Activated CD4-positive, alpha-beta memory T cell treated with anti-CD3 and anti-CD28 coated beads, Interleukin-2, amount 10 ng/mL, durations not matched to agents 7 days and 5 days (primary cell): ENCODE results near the gene SCN4B. TPM values are rescaled to one million over a fixed set of nuclear protein-coding genes. Genes with fewer than 3 reads are reported as not detected.
"Not testable (repeated sequence)": the region's sequence is repeated elsewhere in the genome, so short reads cannot be mapped to it uniquely, and the experiment has no call there.

Experiments used
- CTCF ChIA-PET: fragments of 350-600 bp; sonication (Branson Sonifier 250); formaldehyde crosslinking; loops from one replicate; lab custom pipeline; 2021; ENCODE audit warnings: antibody characterized with exemption, inconsistent platforms; lab: Charles Lee
- POLR2A ChIA-PET: fragments of 350-600 bp; sonication (Branson Sonifier 250); formaldehyde crosslinking; loops from one replicate; lab custom pipeline; 2021; ENCODE audit warnings: antibody characterized with exemption; lab: Charles Lee
- DNase-seq: peaks from one replicate; pipeline ENCODE4 v3.0.0-alpha.2; 2020
- H3K27ac Mint-ChIP-seq: one replicate; pipeline ENCODE4 v1.8.0; 2021; ENCODE audit warnings: mild to moderate bottlenecking, mixed read lengths
- H3K27me3 Mint-ChIP-seq: one replicate; pipeline ENCODE4 v1.8.0; 2021; ENCODE audit warnings: mixed read lengths
- H3K36me3 Mint-ChIP-seq: one replicate; pipeline ENCODE4 v1.8.0; 2021; ENCODE audit warnings: low read depth, mixed read lengths
- H3K4me1 Mint-ChIP-seq: one replicate; pipeline ENCODE4 v1.8.0; 2021; ENCODE audit warnings: mixed read lengths
- H3K4me3 Mint-ChIP-seq: one replicate; pipeline ENCODE4 v1.8.0; 2021; ENCODE audit warnings: mild to moderate bottlenecking, mixed read lengths
- H3K9me3 Mint-ChIP-seq: one replicate; pipeline ENCODE4 v1.8.0; 2021; ENCODE audit warnings: mixed read lengths
- total RNA-seq, 2 experiments: library from RNA; stranded (reverse); gene quantifications; one replicate each; pipeline ENCODE4 v1.2.3, GENCODE V29; 2021

SCN4B gene
- total RNA-seq, 2 experiments from 2014 or later: 0.28 TPM; not detected in 1

DNA sequence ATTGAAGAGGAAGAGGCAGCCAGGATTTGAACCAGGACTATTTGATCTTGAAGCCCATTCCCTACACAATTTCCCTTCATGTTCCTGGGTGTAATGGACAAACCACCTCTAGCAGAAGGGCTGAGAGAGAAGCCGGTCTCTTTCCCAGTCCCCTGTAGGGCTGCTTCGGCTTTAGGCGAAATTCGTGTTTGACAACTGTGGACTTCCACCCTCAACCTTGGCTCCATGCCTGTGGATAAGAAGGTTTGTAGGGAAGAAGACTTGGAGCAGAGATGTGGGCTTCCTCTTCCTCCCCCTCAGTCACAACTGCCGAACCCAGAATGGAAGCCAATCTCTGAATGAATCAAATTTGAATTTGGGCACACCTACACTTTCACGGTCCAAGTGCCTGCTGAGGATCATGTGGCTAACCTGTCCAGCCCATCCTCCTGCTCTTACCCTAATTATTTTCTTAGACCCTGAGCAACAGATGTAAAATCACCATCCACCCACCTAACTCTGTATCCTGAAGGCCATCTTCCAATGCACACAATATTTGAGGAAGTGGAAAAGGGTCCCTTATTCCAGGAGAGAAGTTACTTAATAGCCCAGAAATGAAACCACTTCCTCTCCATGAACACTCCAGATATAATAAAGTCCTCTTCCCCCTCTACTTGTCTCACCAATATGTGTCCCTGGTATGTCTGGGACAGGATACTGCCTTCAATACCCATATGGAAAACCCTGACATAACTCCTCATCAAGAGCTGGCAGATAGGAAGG, 33.9 kb upstream of the SCN4B start:
- no peak overlapping the region for H3K27ac Mint-ChIP-seq
- H3K27me3 Mint-ChIP-seq: peaks cover 43% of the 10 kb centered on the region
- no peak for DNase-seq
- H3K9me3 Mint-ChIP-seq: peaks cover 5% of the 10 kb centered on the region
- peaks cover 8% of the 10 kb centered on the region for H3K36me3 Mint-ChIP-seq
- POLR2A ChIA-PET: no interaction called here
- H3K4me1 Mint-ChIP-seq: no peaks in the 10 kb centered on the region
- no peak overlapping the region for H3K4me3 Mint-ChIP-seq
- CTCF ChIA-PET: interaction anchor here (2.7 kb wide), 1 partner anchor 15 kb away, joined by 21 read pairs; no protein-coding TSS in a partner anchor

DNA sequence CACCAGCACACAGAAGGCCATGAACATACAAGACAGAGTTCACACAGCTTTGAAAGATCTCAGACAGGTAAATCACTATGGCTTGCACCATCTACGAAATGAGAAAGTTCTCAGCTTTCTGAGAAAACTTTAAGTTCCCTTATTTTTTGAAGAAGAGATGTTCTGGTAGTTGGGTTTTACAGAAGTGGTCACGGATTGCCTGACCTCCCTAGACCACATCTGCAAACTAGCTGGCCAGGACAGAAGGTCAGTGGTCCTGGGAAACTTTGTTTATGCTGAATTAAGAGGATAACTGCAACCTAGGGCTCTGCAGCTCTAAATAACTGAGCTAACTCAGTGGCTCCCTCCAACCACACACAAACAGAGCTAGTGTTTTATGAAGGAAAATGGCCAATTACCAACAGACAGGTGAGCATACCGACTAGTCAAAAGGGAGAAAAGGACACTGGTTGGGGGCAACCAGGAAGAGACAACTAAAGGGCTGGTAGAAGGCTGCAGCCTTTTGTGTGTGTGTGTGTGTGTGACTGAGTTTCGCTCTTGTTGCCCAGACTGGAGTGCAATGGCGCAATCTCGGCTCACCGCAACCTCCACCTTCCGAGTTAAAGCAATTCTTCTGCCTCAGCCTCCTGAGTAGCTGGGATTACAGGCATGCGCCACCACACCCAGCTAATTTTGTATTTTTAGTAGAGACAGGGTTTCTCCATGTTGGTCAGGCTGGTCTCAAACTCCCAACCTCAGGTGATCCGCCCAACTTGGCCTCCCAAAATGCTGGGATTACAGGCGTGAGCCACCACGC, 32.4 kb upstream of the SCN4B start:
- no peaks in the 10 kb centered on the region for H3K4me1 Mint-ChIP-seq

DNA sequence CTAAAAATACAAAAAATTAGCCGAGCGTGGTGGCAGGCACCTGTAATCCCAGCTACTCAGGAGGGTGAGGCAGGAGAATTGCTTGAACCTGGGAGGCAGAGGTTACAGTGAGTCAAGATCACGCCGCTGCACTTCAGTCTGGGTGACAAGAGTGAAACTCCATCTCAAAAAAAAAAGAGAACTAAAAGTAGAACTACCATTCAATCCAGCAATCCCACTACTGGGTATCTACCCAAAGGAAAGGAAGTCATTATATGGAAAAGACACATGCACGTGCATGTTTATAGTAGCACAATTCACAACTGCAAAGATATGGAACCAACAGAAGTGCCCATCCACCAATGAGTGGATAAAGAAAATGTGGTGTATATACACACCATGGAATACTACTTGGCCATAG, 31.1 kb upstream of the SCN4B start:
- peaks cover 31% of the 10 kb centered on the region for H3K27me3 Mint-ChIP-seq
- H3K27ac Mint-ChIP-seq, H3K36me3 Mint-ChIP-seq, POLR2A ChIA-PET, H3K4me3 Mint-ChIP-seq, H3K4me1 Mint-ChIP-seq, H3K9me3 Mint-ChIP-seq, DNase-seq: not testable (repeated sequence)
- CTCF ChIA-PET: interaction anchor here (2.7 kb wide), 1 partner anchor 12 kb away, joined by 21 read pairs; no protein-coding TSS in a partner anchor

More for the DNA sequence above, 32.4 kb upstream of the SCN4B start:
- ChIA-PET POLR2A (no interaction called here), CTCF (interaction anchor here (0.7 to 2.7 kb wide), 5 partner anchors 13 to 377 kb away, joined by 3 to 21 read pairs (median 3); no protein-coding TSS in a partner anchor)
- no peaks in the 10 kb centered on the region for H3K9me3 Mint-ChIP-seq
- H3K36me3 Mint-ChIP-seq: no peaks in the 10 kb centered on the region
- H3K4me3 Mint-ChIP-seq: no peak overlapping the region
- H3K27ac Mint-ChIP-seq: no peak overlapping the region
- peaks cover 39% of the 10 kb centered on the region for H3K27me3 Mint-ChIP-seq
- DNase-seq: no peak

DNA sequence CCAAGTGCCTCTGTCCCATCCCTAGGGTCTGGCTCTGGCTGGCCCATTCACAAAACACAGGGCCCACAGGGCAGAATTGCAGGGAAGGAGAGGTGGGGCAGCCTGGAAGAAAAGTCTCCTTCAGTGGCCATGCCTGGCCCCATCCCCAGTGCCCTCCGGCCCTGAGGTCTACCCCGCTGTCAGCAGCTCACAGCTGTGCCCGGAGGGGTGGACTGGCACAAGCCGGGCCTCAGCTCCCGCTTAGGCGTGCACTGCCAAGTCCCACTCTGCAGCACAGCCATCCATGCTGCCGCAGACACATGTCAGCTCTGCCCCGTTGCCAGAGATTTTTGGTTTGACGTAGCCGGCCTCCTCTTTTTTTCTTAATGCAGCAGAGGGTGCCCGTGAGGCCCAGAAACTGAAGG, 27.7 kb upstream of the SCN4B start:
- H3K4me1 Mint-ChIP-seq: no peaks in the 10 kb centered on the region
- CTCF ChIA-PET: interaction anchor here (0.5 to 2.7 kb wide), 3 partner anchors 8 to 1105 kb away, joined by 7 to 12 read pairs (median 10); no protein-coding TSS in a partner anchor
- no peak overlapping the region for H3K27ac Mint-ChIP-seq
- DNase-seq: no peak
- POLR2A ChIA-PET: interaction anchor here (1.1 kb wide), 1 partner anchor 61 kb away, joined by 3 read pairs; no protein-coding TSS in a partner anchor
- H3K36me3 Mint-ChIP-seq: no peaks in the 10 kb centered on the region
- no peaks in the 10 kb centered on the region for H3K9me3 Mint-ChIP-seq
- H3K27me3 Mint-ChIP-seq: peaks cover 26% of the 10 kb centered on the region
- no peak overlapping the region for H3K4me3 Mint-ChIP-seq

DNA sequence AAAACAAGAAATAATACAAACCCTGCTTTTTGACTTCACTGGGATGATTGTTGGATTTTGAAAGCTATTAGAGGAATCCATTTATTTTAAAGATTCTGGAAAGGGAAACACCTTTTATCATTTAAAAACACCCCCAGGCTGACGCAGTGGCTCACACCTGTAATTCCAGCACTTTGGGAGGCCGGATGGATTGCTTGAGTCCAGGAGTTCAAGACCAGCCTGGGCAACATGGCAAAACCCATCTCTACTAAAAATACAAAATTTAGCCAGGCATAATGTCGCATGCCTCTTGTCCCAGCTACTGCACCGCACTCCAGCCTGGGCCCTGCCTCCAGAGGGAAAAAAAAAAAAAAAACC, 24.1 kb upstream of the SCN4B start:
- H3K4me3 Mint-ChIP-seq: no peak overlapping the region
- no peak overlapping the region for H3K27ac Mint-ChIP-seq
- H3K36me3 Mint-ChIP-seq: no peaks in the 10 kb centered on the region
- ChIA-PET POLR2A (no interaction called here), CTCF (interaction anchor here (0.7 kb wide), 1 partner anchor 72 kb away, joined by 3 read pairs; no protein-coding TSS in a partner anchor)
- no peaks in the 10 kb centered on the region for H3K9me3 Mint-ChIP-seq
- DNase-seq: no peak
- peaks cover 20% of the 10 kb centered on the region for H3K27me3 Mint-ChIP-seq
- peaks cover under 1% of the 10 kb centered on the region for H3K4me1 Mint-ChIP-seq

DNA sequence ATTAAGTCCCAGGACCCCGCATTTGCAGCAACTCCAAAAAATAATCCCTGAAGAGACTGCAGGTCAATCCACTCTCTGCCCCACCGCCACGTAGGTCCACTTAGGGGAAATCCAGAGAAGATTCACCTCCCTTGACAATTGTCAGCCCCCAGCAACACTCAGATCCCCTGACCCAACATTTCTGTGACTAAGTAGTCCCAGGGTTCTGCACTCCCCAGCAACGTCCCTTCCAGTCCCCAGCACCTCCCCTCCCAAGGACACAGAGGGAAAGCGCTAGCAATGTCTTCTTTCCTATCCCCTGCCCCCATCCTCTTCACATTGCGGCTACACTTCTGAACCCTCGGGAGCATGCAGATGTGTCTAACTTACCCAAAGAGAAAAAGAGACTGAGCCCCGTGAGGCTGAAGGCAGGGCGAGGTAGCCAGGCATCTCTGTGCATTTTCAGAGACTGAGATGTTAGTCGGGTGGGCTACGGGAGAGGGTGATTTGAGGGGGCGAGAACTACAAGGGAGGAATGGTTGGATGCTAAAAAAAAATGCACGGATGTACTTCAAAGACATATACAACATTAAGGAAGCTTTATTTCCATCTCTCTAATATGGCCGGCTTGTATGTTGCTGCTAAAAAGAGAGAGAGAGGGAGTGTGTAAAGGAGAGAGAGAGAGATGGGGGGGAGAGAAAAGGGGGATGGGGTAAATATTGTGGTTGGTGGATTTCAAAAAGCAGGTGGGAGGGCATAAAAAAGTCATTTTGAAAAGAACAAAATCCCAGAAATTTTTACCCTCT, 23.6 kb upstream of the SCN4B start, which contains the start of gene SCN2B:
Gene SCN2B, minus strand, starts transcription at position 647 of the 785 bp plus-strand sequence. Its CDS starts 208 bp downstream, at position 439.
- no peaks in the 10 kb centered on the region for H3K9me3 Mint-ChIP-seq
- no peak within 1 kb of the TSS for H3K4me3 Mint-ChIP-seq
- ChIA-PET POLR2A (no interaction called here), CTCF (interaction anchor here (0.7 kb wide), 1 partner anchor 71 kb away, joined by 3 read pairs; no protein-coding TSS in a partner anchor)
- H3K4me1 Mint-ChIP-seq: peaks cover 2% of the 10 kb centered on the region
- DNase-seq: no peak
- no peaks in the 10 kb centered on the region for H3K36me3 Mint-ChIP-seq
- peaks cover 20% of the 10 kb centered on the region for H3K27me3 Mint-ChIP-seq
- no peak within 1 kb of the TSS for H3K27ac Mint-ChIP-seq

DNA sequence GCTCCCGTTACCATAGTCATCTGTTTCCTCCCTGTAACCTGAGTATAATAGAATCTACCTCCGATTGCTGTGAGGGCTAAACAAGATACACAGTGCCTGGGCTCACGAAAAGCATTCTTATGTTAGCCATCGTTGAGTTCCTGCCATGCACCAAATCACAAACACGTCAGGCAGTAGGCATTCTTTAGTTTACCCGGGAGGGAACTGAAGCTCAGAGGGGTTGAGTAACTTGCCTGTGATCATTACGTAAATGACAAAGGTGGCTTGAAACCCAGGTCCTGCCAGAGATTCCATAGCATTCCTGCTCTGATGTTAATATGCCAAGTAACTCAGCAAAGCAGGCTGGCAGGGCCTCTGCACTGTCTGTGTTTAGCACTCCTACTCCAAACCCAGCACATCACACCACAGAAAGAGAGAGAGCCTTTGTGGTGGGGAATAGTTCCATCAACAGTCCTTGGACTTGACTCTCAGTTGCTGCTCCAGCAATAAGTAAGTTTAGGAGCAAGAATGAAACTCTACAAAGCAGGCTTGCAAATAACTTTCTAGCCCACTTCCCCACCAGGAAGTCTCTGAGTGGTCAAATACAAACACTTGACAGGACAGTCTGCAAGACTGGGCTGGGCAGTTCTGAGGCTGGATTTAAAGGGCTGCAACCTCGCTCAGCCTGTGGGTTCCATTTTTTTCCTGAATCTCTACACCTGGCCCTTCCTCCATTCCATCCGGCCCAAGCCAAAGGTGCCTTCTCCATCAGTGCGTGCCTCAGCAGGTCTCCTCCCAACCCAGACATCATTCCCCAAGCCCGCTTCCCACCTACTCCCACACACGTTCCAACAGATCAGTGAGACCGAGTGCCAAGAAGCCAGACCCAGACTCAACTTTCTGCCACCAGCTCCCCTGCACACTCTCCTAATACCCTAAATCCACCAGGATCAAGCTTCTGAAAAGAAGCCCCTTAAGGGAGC, 22.7 kb upstream of the SCN4B start:
- DNase-seq: no peak
- Mint-ChIP-seq H3K27ac (no peak overlapping the region), H3K36me3 (no peaks in the 10 kb centered on the region), H3K9me3 (no peaks in the 10 kb centered on the region), H3K27me3 (peaks cover 21% of the 10 kb centered on the region), H3K4me3 (no peak overlapping the region), H3K4me1 (peaks cover 2% of the 10 kb centered on the region)
- ChIA-PET POLR2A (no interaction called here), CTCF (interaction anchor here (1.4 kb wide), 1 partner anchor 120 kb away, joined by 3 read pairs; no protein-coding TSS in a partner anchor)

DNA sequence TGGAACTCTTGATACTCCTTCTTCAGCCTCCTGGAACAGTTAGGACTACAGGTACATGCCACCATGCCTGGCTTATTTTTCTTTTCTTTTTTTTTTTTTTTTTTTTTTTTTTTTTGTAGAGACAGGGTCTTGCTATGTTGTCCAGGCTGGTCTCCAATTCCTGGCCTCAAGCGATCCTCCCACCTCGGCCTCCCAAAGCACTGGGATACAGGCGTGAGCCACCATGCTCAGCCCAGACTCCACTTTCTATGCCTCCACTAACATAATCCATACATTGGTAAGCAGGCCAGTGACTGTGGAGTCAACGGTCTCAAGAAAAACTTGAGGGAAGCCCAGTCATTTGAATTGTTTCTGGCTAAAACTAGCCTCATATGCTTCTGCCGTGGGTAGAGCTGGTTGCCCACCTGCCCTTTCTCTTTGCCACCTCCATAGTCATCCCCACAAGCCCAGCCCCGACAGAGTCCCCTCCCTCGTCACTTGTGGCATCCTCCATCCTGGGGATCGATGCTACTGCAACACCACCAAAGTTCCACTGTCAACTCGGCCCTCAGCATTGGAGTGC, 21.5 kb upstream of the SCN4B start:
- no peaks in the 10 kb centered on the region for H3K36me3 Mint-ChIP-seq
- no peak overlapping the region for H3K4me3 Mint-ChIP-seq
- ChIA-PET POLR2A (no interaction called here), CTCF (interaction anchor here (1.4 to 4.2 kb wide), 3 partner anchors 11 to 121 kb away, joined by 3 to 47 read pairs (median 21); no protein-coding TSS in a partner anchor)
- peaks cover 24% of the 10 kb centered on the region for H3K27me3 Mint-ChIP-seq
- no peaks in the 10 kb centered on the region for H3K9me3 Mint-ChIP-seq
- no peak for DNase-seq
- H3K4me1 Mint-ChIP-seq: peaks cover 2% of the 10 kb centered on the region
- no peak overlapping the region for H3K27ac Mint-ChIP-seq

DNA sequence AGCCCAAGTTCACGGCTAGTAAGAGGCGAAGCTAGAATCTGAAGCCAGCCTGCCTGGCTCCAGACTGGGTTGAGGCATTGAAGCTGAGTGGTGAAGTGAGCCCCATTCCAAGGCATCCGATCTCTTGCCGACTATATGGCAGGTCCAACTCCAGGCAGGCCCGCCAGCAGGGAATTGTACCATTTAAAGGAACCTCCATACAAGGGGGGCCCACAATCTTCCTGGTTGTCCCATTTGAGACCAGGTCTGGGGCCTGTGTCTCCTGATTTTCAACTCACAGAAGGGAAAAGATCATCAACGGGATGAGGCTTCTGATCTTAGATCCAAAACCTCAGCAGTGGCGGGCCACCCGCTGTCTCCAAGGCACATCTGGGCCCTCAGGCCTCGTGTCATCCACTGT, 19.7 kb upstream of the SCN4B start:
- DNase-seq: no peak
- no peak overlapping the region for H3K27ac Mint-ChIP-seq
- no peaks in the 10 kb centered on the region for H3K9me3 Mint-ChIP-seq
- no peaks in the 10 kb centered on the region for H3K36me3 Mint-ChIP-seq
- CTCF ChIA-PET: interaction anchor here (0.6 to 4.2 kb wide), 52 partner anchors 9 to 1094 kb away, joined by 3 to 47 read pairs (median 4); partner anchors contain the start of genes ATP5MG, CD3D, FXYD2 and SCN4B
- POLR2A ChIA-PET: interaction anchor here (0.8 to 1.4 kb wide), 2 partner anchors 14 to 28 kb away, joined by 3 read pairs; no protein-coding TSS in a partner anchor
- peaks cover 2% of the 10 kb centered on the region for H3K4me1 Mint-ChIP-seq
- peaks cover 27% of the 10 kb centered on the region for H3K27me3 Mint-ChIP-seq
- no peak overlapping the region for H3K4me3 Mint-ChIP-seq

DNA sequence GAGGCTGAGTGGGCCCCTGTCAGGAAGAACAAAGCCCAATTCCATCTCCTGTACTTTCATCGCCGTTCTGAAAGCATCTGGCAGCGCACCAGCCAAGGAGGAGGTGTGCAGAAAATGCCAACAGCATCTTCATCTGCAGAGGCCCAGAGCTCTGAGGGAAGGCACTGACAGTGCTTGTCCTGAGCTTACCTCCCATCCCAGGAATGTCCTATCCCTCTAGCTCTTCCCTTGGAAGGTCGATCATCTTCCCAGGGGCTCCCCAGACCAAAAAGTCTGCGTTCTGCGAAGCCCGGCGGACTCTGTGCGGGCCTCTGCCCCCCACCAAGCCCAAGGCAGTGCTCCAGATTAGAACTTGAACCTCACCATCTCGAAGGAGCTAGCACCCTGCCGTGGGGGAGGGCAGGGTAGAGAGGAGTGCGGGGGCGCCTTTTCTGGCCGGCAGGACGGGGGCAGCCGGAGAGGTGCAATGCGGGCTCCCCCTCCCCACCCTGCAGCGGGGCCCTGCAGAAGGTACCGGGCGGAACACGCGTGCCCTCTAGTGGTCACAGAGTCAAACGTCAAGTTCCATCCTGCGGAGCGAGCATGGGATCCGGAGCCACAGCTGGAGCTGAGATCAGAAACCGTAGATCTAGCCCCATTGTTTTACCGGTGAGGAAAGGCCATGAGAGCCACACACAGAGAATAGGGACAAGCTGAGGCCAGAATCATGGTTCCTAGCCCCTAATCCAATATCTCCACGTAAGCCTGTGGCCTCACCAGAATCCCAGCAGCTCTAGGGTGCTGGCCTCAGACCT, 18.8 kb upstream of the SCN4B start:
- Mint-ChIP-seq H3K27ac (no peak overlapping the region), H3K9me3 (no peaks in the 10 kb centered on the region), H3K4me3 (no peak overlapping the region), H3K36me3 (no peaks in the 10 kb centered on the region), H3K4me1 (peaks cover 2% of the 10 kb centered on the region), H3K27me3 (peaks cover 28% of the 10 kb centered on the region)
- CTCF ChIA-PET: interaction anchor here (0.5 to 4.2 kb wide), 63 partner anchors 8 to 1094 kb away, joined by 3 to 47 read pairs (median 4); partner anchors contain the start of genes ATP5MG, CD3D, FXYD2 and SCN4B
- DNase-seq: peak; percentile 73
- POLR2A ChIA-PET: interaction anchor here (0.8 to 1.4 kb wide), 3 partner anchors 13 to 27 kb away, joined by 3 to 4 read pairs (median 3); partner anchors contain the start of gene SCN4B
